SK-N-SH treated with all-trans-retinoic acid at 6 μM for 48 hours (cell line): ENCODE results near the gene MMP15.
"Not testable (repeated sequence)": the region's sequence is repeated elsewhere in the genome, so short reads cannot be mapped to it uniquely, and the experiment has no call there.

Source experiments
- ATAC-seq: fragments of 200-7000 bp; cut with Tn5 transposase; 3 replicates; pipeline ENCODE4 v1.9.1; 2020; ENCODE audit warnings: mild to moderate bottlenecking, moderate library complexity
- ARNTL ChIP-seq: fragments of 450-650 bp; formaldehyde crosslinking; IDR thresholded peaks from 2 replicates; pipeline ENCODE4 v1.5.0; 2020; ENCODE audit warnings: low read depth, mild to moderate bottlenecking, moderate library complexity, borderline replicate concordance
- BACH2 ChIP-seq: fragments of 250-450 bp; sonication (Bioruptor Pico); IDR thresholded peaks from 2 replicates; pipeline ENCODE4 v1.9.0; 2021; ENCODE audit warnings: mild to moderate bottlenecking, borderline replicate concordance
- CSDC2 ChIP-seq: fragments of 250-450 bp; sonication (Bioruptor Pico); IDR thresholded peaks from 2 replicates; pipeline ENCODE4 v1.5.0; 2020; ENCODE audit warnings: mild to moderate bottlenecking, moderate library complexity
- ESRRG ChIP-seq: fragments of 250-450 bp; sonication (Bioruptor Pico); IDR thresholded peaks from 2 replicates; pipeline ENCODE4 v1.6.1; 2021; ENCODE audit warnings: mild to moderate bottlenecking
- GLIS3 ChIP-seq: fragments of 250-450 bp; sonication (Bioruptor Pico); IDR thresholded peaks from 2 replicates; pipeline ENCODE4 v1.5.0; 2020; ENCODE audit warnings: mild to moderate bottlenecking, moderate library complexity
- ISL1 ChIP-seq: fragments of 250-450 bp; sonication (Bioruptor Pico); IDR thresholded peaks from 2 replicates; pipeline ENCODE4 v2.1.2; 2022; ENCODE audit warnings: mild to moderate bottlenecking, moderate library complexity
- OSR1 ChIP-seq: fragments of 250-450 bp; sonication (Bioruptor Pico); IDR thresholded peaks from 2 replicates; pipeline ENCODE4 v1.8.0; 2022; ENCODE audit warnings: moderate library complexity, mild to moderate bottlenecking, inconsistent platforms
- RARB ChIP-seq: fragments of 250-450 bp; sonication (Bioruptor Pico); IDR thresholded peaks from 2 replicates; pipeline ENCODE4 v1.8.0; 2021; ENCODE audit warnings: mild to moderate bottlenecking, moderate library complexity
- SNAI2 ChIP-seq: fragments of 250-450 bp; sonication (Bioruptor Pico); IDR thresholded peaks from 2 replicates; pipeline ENCODE4 v1.5.0; 2020; ENCODE audit warnings: mild to moderate bottlenecking, moderate library complexity
- TCF4 ChIP-seq: fragments of 250-450 bp; sonication (Bioruptor Pico); IDR thresholded peaks from 2 replicates; pipeline ENCODE4 v1.8.0; 2021; ENCODE audit warnings: mild to moderate bottlenecking, moderate library complexity, borderline replicate concordance
- TOX ChIP-seq: fragments of 250-450 bp; sonication (Bioruptor Pico); IDR thresholded peaks from 2 replicates; pipeline ENCODE4 v1.8.0; 2021; ENCODE audit warnings: mild to moderate bottlenecking, moderate library complexity, borderline replicate concordance
- ZC3H10 ChIP-seq: fragments of 250-450 bp; sonication (Bioruptor Pico); IDR thresholded peaks from 2 replicates; pipeline ENCODE4 v1.5.1; 2021; ENCODE audit warnings: mild to moderate bottlenecking, moderate library complexity
- ZFP3 ChIP-seq: fragments of 250-450 bp; sonication (Bioruptor Pico); IDR thresholded peaks from 2 replicates; pipeline ENCODE4 v1.5.0; 2020; ENCODE audit warnings: mild to moderate bottlenecking, moderate library complexity
- ZFP30 ChIP-seq: fragments of 450-650 bp; formaldehyde crosslinking; IDR thresholded peaks from 2 replicates; pipeline ENCODE4 v1.5.0; 2022; ENCODE audit warnings: mild to moderate bottlenecking, moderate library complexity
- ZNF565 ChIP-seq: fragments of 450-650 bp; formaldehyde crosslinking; conservative IDR thresholded peaks from 2 replicates; pipeline ENCODE4 v1.5.0; 2020; ENCODE audit warnings: low read depth, mild to moderate bottlenecking, moderate library complexity
- ZNF70 ChIP-seq: fragments of 450-650 bp; formaldehyde crosslinking; IDR thresholded peaks from 2 replicates; pipeline ENCODE4 v1.5.0; 2020; ENCODE audit warnings: mild to moderate bottlenecking, moderate library complexity
- ZNF8 ChIP-seq: fragments of 450-650 bp; formaldehyde crosslinking; IDR thresholded peaks from 2 replicates; pipeline ENCODE4 v1.5.0; 2020; ENCODE audit warnings: mild to moderate bottlenecking, moderate library complexity
- TF ChIP-seq, protein P1 (sequence below): fragments of 250-450 bp; sonication (Bioruptor Pico); IDR thresholded peaks from 2 replicates; pipeline ENCODE4 v1.5.1; 2021; ENCODE audit warnings: mild to moderate bottlenecking, moderate library complexity
- TF ChIP-seq, protein P2 (sequence below): fragments of 250-450 bp; sonication (Bioruptor Pico); IDR thresholded peaks from 2 replicates; pipeline ENCODE4 v1.8.0; 2020; ENCODE audit warnings: mild to moderate bottlenecking, moderate library complexity, borderline replicate concordance
- TF ChIP-seq, protein P3 (sequence below): fragments of 250-450 bp; sonication (Bioruptor Pico); IDR thresholded peaks from 2 replicates; pipeline ENCODE4 v1.5.1; 2020; ENCODE audit warnings: low read depth, mild to moderate bottlenecking, moderate library complexity
- TF ChIP-seq, protein P4 (sequence below): fragments of 250-450 bp; sonication (Bioruptor Pico); IDR thresholded peaks from 2 replicates; pipeline ENCODE4 v1.5.0; 2020; ENCODE audit warnings: mild to moderate bottlenecking, moderate library complexity

The MMP15 gene

GRCh38 chr16:58074657-58075056 lies 49.1 kb downstream of the MMP15 start:
- TF ChIP-seq, protein P1, sequence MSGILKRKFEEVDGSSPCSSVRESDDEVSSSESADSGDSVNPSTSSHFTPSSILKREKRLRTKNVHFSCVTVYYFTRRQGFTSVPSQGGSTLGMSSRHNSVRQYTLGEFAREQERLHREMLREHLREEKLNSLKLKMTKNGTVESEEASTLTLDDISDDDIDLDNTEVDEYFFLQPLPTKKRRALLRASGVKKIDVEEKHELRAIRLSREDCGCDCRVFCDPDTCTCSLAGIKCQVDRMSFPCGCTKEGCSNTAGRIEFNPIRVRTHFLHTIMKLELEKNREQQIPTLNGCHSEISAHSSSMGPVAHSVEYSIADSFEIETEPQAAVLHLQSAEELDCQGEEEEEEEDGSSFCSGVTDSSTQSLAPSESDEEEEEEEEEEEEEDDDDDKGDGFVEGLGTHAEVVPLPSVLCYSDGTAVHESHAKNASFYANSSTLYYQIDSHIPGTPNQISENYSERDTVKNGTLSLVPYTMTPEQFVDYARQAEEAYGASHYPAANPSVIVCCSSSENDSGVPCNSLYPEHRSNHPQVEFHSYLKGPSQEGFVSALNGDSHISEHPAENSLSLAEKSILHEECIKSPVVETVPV (CRISPR knock-in tag) = no peak
- TF ChIP-seq ZC3H10 (CRISPR knock-in tag) (no peak), ZFP3 (CRISPR knock-in tag) (no peak), OSR1 (CRISPR knock-in tag) (no peak), RARB (CRISPR knock-in tag) (no peak), CSDC2 (CRISPR knock-in tag) (no peak)
- no peak for ATAC-seq

- no peak for TF ChIP-seq SNAI2 (CRISPR knock-in tag)
Measured at GRCh38 chr16:58076514-58076913, 51.0 kb downstream of the MMP15 start.

DNA sequence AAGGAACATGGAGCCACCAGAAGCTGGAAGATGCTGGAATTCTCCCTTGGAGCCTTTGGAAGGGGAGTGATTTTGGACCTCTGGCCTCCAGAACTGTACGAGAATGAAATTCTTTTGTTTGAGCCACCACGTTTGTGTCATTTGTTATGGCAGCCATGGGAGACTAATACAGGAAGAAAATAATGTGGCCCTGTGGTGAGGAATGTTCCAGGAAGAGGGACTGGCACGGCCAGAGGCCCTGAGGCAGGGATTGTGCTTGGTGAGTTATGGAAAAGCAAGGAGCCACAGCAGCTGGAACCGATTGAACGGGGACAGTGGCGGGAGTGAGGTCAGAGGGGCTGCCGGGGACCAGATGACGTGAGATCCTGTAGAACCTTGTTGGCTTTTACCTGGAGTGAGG lies 52.2 kb downstream of the MMP15 start:
- ATAC-seq = no peak
- TF ChIP-seq ARNTL (CRISPR knock-in tag) (no peak), ZFP3 (CRISPR knock-in tag) (no peak), ISL1 (CRISPR knock-in tag) (no peak), TCF4 (CRISPR knock-in tag) (no peak), ZC3H10 (CRISPR knock-in tag) (no peak), SNAI2 (CRISPR knock-in tag) (no peak), GLIS3 (no peak), ESRRG (CRISPR knock-in tag) (no peak), ZNF8 (CRISPR knock-in tag) (no peak), ZFP30 (CRISPR knock-in tag) (no peak)
- TF ChIP-seq, protein P1 (CRISPR knock-in tag) = no peak
- TF ChIP-seq, all 23 proteins: peak for 0

More at GRCh38 chr16:58076514-58076913, 51.0 kb downstream of the MMP15 start:
- ATAC-seq = no peak

DNA sequence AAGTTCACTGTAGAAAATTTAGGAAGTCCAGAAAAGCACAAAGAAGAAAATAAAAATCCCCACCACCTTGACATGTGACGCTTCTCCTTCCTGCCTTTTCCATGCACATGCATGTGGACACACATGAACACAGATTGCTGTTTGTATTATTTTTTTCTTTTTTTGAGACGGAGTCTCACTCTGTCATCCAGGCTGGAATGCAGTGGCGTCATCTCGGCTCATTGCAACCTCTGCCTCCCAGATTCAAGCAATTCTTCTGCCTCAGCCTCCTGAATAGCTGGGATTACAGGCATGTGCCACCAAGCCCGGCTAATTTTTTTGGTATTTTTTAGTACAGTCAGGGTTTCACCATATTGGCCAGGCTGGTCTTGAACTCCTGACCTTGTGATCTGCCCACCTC lies 55.1 kb downstream of the MMP15 start:
- ATAC-seq = not testable (repeated sequence)

- TF ChIP-seq ZNF565 = no peak
- ATAC-seq = no peak
Measured at GRCh38 chr16:58082381-58082780, 56.8 kb downstream of the MMP15 start.

- TF ChIP-seq, protein P1 (CRISPR knock-in tag) = no peak
- TF ChIP-seq ESRRG (CRISPR knock-in tag) (no peak), GLIS3 (no peak), ZNF565 (no peak), RARB (CRISPR knock-in tag) (no peak), TCF4 (CRISPR knock-in tag) (no peak), ZC3H10 (CRISPR knock-in tag) (no peak)
- TF ChIP-seq, protein P2, sequence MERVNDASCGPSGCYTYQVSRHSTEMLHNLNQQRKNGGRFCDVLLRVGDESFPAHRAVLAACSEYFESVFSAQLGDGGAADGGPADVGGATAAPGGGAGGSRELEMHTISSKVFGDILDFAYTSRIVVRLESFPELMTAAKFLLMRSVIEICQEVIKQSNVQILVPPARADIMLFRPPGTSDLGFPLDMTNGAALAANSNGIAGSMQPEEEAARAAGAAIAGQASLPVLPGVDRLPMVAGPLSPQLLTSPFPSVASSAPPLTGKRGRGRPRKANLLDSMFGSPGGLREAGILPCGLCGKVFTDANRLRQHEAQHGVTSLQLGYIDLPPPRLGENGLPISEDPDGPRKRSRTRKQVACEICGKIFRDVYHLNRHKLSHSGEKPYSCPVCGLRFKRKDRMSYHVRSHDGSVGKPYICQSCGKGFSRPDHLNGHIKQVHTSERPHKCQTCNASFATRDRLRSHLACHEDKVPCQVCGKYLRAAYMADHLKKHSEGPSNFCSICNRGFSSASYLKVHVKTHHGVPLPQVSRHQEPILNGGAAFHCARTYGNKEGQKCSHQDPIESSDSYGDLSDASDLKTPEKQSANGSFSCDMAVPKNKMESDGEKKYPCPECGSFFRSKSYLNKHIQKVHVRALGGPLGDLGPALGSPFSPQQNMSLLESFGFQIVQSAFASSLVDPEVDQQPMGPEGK = no peak
- no peak for ATAC-seq
Measured at GRCh38 chr16:58084635-58085034, 59.1 kb downstream of the MMP15 start.

DNA sequence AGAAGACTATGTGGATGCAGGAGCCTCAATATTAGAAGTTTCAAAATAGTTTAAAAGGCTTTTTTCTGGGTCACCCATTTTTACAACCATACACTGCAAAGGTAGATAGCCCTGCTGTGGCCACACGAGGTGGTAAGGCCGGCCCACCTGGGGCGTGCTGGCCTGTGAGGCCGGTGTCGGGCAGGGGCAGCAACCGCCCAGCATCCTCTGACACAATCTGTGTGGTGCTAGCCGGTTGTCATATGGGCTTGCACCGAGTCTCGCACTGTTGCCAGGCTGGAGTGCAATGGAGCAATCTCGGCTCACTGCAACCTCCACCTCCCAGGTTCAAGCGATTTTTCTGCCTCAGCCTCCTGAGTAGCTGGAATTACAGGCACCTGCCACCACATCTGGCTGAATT lies 59.6 kb downstream of the MMP15 start:
- no peak for ATAC-seq
- TF ChIP-seq ESRRG (CRISPR knock-in tag) = no peak
- TF ChIP-seq RARB (CRISPR knock-in tag) = no peak
- TF ChIP-seq ZNF565 = no peak
- no peak for TF ChIP-seq BACH2
- no peak for TF ChIP-seq ZFP3 (CRISPR knock-in tag)
- TF ChIP-seq CSDC2 (CRISPR knock-in tag) = no peak
- no peak for TF ChIP-seq OSR1 (CRISPR knock-in tag)
- TF ChIP-seq ZFP30 (CRISPR knock-in tag) = no peak
- TF ChIP-seq ZC3H10 (CRISPR knock-in tag) = no peak
- TF ChIP-seq TCF4 (CRISPR knock-in tag) = no peak
- TF ChIP-seq, protein P3, sequence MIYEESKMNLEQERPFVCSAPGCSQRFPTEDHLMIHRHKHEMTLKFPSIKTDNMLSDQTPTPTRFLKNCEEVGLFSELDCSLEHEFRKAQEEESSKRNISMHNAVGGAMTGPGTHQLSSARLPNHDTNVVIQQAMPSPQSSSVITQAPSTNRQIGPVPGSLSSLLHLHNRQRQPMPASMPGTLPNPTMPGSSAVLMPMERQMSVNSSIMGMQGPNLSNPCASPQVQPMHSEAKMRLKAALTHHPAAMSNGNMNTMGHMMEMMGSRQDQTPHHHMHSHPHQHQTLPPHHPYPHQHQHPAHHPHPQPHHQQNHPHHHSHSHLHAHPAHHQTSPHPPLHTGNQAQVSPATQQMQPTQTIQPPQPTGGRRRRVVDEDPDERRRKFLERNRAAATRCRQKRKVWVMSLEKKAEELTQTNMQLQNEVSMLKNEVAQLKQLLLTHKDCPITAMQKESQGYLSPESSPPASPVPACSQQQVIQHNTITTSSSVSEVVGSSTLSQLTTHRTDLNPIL = no peak
- TF ChIP-seq, protein P4, sequence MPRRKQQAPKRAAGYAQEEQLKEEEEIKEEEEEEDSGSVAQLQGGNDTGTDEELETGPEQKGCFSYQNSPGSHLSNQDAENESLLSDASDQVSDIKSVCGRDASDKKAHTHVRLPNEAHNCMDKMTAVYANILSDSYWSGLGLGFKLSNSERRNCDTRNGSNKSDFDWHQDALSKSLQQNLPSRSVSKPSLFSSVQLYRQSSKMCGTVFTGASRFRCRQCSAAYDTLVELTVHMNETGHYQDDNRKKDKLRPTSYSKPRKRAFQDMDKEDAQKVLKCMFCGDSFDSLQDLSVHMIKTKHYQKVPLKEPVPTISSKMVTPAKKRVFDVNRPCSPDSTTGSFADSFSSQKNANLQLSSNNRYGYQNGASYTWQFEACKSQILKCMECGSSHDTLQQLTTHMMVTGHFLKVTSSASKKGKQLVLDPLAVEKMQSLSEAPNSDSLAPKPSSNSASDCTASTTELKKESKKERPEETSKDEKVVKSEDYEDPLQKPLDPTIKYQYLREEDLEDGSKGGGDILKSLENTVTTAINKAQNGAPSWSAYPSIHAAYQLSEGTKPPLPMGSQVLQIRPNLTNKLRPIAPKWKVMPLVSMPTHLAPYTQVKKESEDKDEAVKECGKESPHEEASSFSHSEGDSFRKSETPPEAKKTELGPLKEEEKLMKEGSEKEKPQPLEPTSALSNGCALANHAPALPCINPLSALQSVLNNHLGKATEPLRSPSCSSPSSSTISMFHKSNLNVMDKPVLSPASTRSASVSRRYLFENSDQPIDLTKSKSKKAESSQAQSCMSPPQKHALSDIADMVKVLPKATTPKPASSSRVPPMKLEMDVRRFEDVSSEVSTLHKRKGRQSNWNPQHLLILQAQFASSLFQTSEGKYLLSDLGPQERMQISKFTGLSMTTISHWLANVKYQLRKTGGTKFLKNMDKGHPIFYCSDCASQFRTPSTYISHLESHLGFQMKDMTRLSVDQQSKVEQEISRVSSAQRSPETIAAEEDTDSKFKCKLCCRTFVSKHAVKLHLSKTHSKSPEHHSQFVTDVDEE (CRISPR knock-in tag) = no peak
- no peak for TF ChIP-seq TOX (CRISPR knock-in tag)
- TF ChIP-seq ZNF70 = no peak
